ENCODE data around the gene ASNSD1. TPM values are rescaled to one million over a fixed set of nuclear protein-coding genes. Genes with fewer than 3 reads are reported as not detected.

ASNSD1 gene
- total and polyA plus RNA-seq, 4 donors = 28.0 to 55.8 (median 30.1) TPM

DNA sequence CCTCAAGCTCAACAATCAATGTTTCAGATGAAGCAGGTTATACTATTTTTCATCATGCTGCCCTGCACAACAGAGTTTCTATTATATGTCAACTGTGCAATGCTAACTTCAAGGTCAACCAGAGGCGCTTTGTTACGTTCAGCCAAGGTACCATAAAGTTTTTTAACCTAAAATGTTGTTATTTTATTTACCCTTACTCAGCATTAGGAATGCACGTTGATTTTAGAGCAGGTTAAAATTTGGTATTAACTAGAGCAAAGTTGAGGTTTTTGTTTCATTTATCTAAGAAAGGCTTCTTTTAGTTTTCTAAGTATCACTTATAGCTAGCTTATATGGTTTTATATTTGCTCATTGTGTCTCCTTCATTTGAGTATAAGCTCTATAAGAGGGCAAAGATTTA is 35.0 kb downstream of the ASNSD1 start:
- Histone ChIP-seq H3K36me3 (ENCODE audit: control insufficient read depth in 4 of 4, insufficient read depth in 4 of 4, low read length in 4 of 4) (peaks cover 0 to 4% (median 0%) of the 10 kb centered on the region in 4 donors), H3K9me3 (ENCODE audit: control insufficient read depth in 4 of 4, insufficient read depth in 3 of 4, low read length in 3 of 4) (no peaks in the 10 kb centered on the region), H3K9ac (ENCODE audit: insufficient read depth in 1 of 2, low read length in 2 of 2) (no peak overlapping the region), H3K27me3 (ENCODE audit: control insufficient read depth in 3 of 3, insufficient read depth in 3 of 3, low read length in 2 of 3) (no peaks in the 10 kb centered on the region), H3K4me1 (ENCODE audit: control insufficient read depth in 5 of 5, insufficient read depth in 5 of 5, low read length in 5 of 5) (no peaks in the 10 kb centered on the region), H3K4me3 (no peak overlapping the region), H3K27ac (ENCODE audit: low read depth in 1 of 2, low read length in 1 of 2) (no peak overlapping the region)
- TF ChIP-seq, protein P1, sequence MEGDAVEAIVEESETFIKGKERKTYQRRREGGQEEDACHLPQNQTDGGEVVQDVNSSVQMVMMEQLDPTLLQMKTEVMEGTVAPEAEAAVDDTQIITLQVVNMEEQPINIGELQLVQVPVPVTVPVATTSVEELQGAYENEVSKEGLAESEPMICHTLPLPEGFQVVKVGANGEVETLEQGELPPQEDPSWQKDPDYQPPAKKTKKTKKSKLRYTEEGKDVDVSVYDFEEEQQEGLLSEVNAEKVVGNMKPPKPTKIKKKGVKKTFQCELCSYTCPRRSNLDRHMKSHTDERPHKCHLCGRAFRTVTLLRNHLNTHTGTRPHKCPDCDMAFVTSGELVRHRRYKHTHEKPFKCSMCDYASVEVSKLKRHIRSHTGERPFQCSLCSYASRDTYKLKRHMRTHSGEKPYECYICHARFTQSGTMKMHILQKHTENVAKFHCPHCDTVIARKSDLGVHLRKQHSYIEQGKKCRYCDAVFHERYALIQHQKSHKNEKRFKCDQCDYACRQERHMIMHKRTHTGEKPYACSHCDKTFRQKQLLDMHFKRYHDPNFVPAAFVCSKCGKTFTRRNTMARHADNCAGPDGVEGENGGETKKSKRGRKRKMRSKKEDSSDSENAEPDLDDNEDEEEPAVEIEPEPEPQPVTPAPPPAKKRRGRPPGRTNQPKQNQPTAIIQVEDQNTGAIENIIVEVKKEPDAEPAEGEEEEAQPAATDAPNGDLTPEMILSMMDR (IDR thresholded peaks at IDR 0.05; ENCODE audit: control extremely low read depth, extremely low read depth) = no peak
- ATAC-seq (ENCODE audit: insufficient read depth, low FRiP score) (no peak), DNase-seq (no peak)
- 90 to 92% methylated on average over 3 of the region's 3 CpGs for WGBS, 2 donors

DNA sequence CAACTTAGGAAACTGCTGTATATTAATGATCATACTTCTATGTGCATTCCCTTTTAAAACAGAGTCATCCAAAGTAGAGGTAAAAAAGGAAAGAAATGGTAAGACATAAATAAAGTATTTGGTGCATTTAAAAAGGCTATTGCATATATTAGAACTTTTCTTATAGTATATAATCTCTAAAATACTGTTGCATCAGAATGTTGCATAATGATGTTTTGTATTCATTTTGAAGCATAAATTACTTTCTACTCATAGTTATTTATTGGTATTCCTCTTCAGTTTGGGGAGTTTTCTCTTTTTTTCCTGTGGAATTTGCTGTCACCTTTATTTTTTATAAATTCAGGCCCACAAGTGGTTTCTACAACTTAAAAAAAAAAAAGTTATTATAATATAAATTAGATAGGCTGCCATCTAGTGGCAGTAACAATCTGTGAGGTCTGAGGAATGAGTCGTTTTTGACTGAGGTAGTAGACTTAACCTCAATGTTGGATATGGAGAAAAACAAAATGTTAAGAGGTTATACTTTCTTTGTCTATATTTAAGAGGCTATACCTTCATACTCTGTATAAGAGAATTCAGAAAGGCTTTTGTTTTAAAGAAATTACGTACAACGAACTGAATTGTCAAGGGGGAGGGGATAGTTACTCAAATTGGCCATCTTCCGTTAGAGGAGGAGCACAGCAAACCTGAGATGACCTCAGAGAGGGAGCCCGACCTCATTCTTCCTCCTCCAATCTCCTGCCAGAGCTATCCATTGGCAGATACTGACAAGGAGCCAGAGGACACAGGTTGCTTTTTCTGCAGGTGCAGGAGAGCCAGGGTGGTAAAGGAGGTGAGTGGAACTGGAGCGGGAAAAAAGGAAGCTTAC is 37.0 kb downstream of the ASNSD1 start:
- Histone ChIP-seq H3K9me3 (ENCODE audit: control insufficient read depth in 4 of 4, insufficient read depth in 3 of 4, low read length in 3 of 4) (no peaks in the 10 kb centered on the region), H3K9ac (ENCODE audit: insufficient read depth in 1 of 2, low read length in 2 of 2) (no peak overlapping the region), H3K27me3 (ENCODE audit: control insufficient read depth in 3 of 3, insufficient read depth in 3 of 3, low read length in 2 of 3) (no peaks in the 10 kb centered on the region), H3K4me1 (ENCODE audit: control insufficient read depth in 5 of 5, insufficient read depth in 5 of 5, low read length in 5 of 5) (no peaks in the 10 kb centered on the region), H3K4me3 (no peak overlapping the region), H3K36me3 (ENCODE audit: control insufficient read depth in 4 of 4, insufficient read depth in 4 of 4, low read length in 4 of 4) (no peaks in the 10 kb centered on the region), H3K27ac (ENCODE audit: low read depth in 1 of 2, low read length in 1 of 2) (no peak overlapping the region)
- WGBS, 2 donors = 42 to 45% methylated on average over 6 of the region's 6 CpGs
- no peak for ATAC-seq (ENCODE audit: insufficient read depth, low FRiP score)
- TF ChIP-seq, protein P1 (IDR thresholded peaks at IDR 0.05; ENCODE audit: control extremely low read depth, extremely low read depth) = peak; percentile 11
- peak; percentile 28 to 71 (median 68) for DNase-seq

DNA sequence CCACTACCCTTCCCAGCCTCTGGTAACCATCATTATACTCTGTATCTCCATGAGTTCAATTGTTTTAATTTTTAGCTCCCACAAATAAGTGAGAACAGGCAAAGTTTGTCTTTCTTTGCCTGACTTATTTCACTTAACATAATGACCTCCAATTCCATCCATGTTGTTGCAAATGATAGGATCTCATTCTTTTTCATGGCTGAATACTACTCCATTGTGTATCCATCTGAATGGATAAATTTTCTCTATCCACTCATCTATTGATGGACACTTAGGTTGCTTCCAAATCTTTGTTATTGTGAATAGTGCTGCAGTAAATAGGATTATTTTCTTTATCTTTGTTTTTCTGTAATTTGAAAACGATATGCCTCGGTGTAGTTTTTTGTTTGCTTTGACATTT is 39.4 kb downstream of the ASNSD1 start:
- DNase-seq = no peak
- Histone ChIP-seq H3K4me3 (no peak overlapping the region), H3K9me3 (ENCODE audit: control insufficient read depth in 4 of 4, insufficient read depth in 3 of 4, low read length in 3 of 4) (no peaks in the 10 kb centered on the region), H3K9ac (ENCODE audit: insufficient read depth in 1 of 2, low read length in 2 of 2) (no peak overlapping the region), H3K27me3 (ENCODE audit: control insufficient read depth in 3 of 3, insufficient read depth in 3 of 3, low read length in 2 of 3) (no peaks in the 10 kb centered on the region), H3K4me1 (ENCODE audit: control insufficient read depth in 5 of 5, insufficient read depth in 5 of 5, low read length in 5 of 5) (no peaks in the 10 kb centered on the region), H3K27ac (ENCODE audit: low read depth in 1 of 2, low read length in 1 of 2) (no peak overlapping the region), H3K36me3 (ENCODE audit: control insufficient read depth in 4 of 4, insufficient read depth in 4 of 4, low read length in 4 of 4) (no peaks in the 10 kb centered on the region)
- WGBS, 2 donors = 49% methylated on average over 2 of the region's 2 CpGs
- ATAC-seq (ENCODE audit: insufficient read depth, low FRiP score) = no peak
- TF ChIP-seq, protein P1 (IDR thresholded peaks at IDR 0.05; ENCODE audit: control extremely low read depth, extremely low read depth) = no peak

Data from lung (tissue), 12 donors.